Measurements from ENCODE around the gene KRT40.
"Not testable (repeated sequence)": the region's sequence is repeated elsewhere in the genome, so short reads cannot be mapped to it uniquely, and the experiment has no call there.

KRT40 gene

DNA sequence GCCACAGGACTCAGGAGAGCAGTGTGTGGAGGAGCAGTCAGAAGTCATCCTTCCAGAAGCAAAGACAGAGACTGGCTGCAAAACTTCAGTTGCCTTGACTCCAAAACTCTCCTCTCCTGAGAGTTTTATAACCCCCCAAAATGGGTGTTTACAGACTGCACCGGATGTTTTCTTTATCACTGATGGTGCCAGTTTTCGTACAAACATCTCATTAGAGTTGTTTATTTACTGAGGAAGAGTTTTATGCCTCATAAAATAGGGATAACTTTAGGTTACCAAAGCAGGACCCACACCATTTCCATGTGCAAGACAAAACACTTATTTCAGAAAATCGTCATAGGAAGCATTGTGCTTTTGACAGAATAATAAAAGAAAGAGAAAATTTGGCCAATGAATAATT is at the start of gene KRT40:
TSS of gene KRT40 (minus strand) at position 101 of the 400 bp plus-strand sequence. CDS start at position 48, 53 bp downstream.
- DNase-seq, result no peak

- no peak for DNase-seq
Measured at GRCh38 chr17:41029633-41030245, 45.6 kb upstream of the KRT40 start, which contains the start of gene KRTAP1-4. TSS of gene KRTAP1-4 (minus strand) at chr17:41030195. CDS start at chr17:41030078, 117 bp downstream.

DNA sequence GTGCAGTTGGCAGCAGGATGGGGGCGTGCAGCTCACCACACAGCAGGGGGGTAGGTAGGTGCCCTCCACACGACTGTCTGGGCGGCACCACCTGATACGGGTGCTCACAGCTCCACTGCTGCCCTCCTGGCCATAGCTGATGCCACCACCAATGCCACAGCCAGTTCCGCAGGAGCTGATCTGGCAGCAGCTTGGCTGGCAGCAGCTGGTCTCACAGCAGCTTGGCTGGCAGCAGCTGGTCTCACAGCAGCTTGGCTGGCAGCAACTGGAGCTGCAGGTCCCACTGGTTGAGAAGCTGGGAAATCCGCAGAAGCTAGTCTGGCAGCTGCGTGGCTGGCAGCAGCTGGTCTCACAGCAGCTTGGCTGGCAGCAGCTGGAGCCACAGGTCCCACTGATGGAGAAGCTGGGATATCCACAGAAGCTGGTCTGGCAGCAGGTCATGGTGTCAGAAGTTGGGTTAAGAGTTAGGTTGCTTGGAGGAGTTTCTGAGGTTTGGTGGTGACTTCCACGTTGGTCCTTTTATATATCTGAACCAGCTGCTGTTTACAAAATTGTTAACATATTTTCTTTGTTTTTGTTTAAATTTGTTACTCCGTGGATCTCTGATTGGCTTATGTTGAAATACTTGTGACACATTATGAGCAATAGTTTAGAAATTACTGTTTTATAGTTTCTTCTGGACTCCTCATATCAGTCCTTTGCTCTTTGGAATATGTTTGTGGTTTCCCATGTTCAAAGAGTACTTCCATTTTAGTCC is 42.8 kb upstream of the KRT40 start, which contains the start of gene KRTAP1-5:
TSS of gene KRTAP1-5 (minus strand) at position 494 of the 757 bp plus-strand sequence. CDS start at position 441, 53 bp downstream.
- DNase-seq, result no peak

DNA sequence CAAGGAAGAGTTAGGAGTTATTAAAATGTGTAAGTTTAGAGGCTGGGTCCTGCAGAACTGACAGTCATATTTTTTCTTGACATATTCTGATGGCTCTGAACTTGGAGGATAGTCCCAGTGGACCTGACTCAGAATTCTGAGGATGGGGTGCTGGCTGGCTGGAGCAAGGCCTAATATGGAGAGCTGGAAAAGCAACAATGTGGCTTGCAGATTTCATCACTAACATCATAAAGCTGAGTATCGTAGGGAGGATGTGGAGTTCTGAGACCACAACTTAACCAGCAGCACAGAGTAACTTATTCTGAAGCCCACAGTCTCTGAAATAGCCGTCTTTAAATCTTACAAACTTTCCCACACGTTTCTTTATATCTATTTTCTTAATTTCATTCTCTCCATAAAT is 40.6 kb upstream of the KRT40 start:
- DNase-seq, result no peak

DNA sequence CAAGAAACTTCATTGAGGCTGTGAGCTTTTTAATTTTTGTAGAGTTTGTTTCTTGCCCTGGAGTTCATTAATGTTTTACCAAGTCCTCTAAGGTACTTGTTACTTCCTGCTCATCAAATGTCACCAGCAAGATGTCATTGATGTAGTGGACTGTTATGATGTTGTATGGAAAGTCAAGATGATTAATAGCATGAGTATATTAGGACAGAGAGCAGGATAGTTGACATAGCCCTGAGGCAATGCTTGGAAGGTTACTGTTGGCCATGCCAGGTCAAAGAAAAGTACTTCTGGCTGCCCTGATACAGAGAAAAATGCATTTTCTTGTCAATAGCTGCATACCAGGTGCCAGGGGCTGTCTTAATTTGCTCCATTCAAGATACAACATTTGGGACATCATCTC is 36.2 kb upstream of the KRT40 start:
- no peak for DNase-seq

DNA sequence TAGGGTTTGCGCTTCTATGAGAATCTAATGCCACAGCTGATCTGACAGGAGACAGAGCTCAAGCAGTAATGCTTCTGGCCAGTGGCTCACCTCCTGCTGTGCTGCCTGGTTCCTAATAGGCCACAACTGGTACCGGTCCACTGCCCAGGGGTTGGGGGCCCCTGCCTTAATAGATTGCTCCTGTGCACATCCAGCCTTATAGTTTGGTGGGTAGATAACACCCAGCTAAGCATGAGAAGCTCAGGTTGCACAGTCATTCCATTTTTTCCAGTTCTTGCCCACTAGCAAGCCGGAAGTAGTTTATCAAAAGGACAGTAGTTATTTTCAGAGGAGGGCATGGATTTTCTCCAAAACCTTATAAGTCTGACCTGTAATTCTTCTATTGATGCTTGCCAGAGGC is 35.3 kb upstream of the KRT40 start:
- DNase-seq, result no peak

DNA sequence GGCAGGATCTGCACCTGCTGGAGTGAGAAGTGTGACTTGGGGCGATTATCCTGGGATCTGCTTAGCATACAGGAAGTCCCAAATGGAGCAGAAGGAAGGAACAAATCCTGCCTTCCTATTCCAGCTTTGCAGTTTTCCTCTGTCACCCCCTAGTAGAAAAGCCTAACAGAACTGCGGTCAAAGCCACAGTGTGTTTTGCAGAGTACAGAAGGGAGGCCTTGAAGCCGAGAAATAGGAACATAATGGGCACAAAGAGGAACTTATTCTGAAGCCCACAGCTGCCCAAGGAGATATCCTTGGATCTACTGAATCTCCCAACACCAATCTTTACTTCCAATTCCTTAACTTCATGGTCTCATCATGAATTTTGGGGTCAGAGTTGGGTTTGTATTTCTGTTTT is 34.4 kb upstream of the KRT40 start:
- DNase-seq, result no peak

DNA sequence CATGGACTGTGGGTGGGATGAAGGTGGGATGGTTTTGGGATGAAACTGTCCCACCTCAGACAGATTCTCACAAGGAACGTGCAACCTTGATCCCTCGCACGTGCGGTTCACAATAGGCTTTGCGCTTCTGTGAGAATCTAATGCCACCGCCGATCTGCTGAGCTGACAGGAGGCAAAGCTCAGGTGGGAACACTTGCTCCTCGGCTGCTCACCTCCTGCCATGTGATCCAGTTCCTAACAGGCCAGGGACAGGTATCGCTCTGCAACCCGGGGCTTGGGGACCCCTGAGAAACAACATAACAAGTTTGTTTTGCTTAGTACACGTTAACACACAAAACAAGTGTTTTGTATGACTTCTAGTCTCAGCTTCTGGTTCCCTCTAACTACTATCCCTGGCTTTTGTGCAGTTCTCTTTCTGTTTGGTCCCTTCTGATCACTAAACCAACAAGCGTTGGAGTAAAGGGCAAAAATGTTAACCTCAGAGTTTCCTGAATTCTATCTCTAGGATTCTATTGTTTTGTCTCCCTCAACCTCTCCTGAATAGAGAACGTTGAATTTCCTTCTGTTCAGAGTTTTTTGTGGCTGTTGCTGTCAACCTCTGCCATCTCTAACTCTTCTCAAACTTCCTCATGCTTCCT is 32.6 kb upstream of the KRT40 start:
- DNase-seq, result no peak

- no peak for DNase-seq
Measured at GRCh38 chr17:41015454-41015853, 31.3 kb upstream of the KRT40 start.

- DNase-seq, result no peak
Measured at GRCh38 chr17:41013606-41014005, 29.5 kb upstream of the KRT40 start.

GRCh38 chr17:41013181-41013580 is 29.1 kb upstream of the KRT40 start:
- no peak for DNase-seq

DNA sequence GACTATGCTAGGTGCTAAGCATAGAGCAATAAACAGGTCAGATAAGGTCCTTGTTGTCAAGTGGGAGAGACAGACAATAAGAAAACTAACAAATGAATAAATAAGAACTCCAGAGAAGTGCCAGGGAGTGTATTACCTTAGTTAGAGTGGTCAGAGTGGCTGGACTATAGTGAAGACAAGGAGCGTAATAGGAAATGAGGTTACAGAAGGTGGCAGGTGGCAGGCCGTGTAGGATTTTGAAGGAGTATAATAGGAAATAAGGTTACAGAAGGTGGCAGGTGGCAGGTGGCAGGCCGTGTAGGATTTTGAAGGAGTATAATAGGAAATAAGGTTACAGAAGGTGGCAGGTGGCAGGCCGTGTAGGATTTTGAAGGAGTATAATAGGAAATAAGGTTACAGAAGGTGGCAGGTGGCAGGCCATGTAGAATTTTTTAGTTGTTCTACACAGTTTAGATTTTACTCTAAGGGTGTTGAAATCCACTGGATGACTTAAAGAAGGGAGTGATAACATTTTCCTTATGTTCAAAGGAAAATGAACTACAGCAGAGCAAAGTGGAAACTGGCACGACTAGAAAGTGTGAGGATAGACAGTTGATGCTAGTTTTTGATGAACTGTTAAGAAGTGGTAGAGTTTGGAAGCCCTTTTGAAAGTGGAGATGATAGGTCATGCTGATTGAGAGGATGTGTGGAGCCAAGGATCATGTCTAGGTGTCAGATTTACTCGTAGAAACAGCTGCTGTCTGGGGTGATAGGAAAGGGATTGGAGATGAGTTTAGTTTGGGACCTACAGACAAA is 28.4 kb upstream of the KRT40 start:
- DNase-seq, result no peak

DNA sequence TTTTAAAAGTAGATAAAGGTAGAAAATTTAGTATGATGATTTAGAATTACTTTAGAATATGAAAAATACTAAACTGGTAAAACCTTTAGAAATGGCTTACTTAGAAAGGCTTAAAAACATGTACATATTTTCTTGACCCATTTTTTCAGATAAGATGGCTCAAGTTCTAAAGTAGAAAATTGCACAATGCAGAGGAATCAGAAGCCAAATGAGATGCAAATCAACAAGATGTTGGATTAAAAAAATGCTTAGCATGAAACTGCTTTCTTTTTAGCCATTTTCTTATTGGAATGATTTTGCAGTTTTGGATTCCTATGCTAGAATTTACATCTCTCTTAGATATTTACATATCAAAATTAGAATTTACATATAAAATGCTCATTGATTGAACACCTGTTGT is 26.3 kb upstream of the KRT40 start:
- DNase-seq, result no peak

GRCh38 chr17:41009936-41010335 is 25.8 kb upstream of the KRT40 start:
- DNase-seq, result no peak

DNA sequence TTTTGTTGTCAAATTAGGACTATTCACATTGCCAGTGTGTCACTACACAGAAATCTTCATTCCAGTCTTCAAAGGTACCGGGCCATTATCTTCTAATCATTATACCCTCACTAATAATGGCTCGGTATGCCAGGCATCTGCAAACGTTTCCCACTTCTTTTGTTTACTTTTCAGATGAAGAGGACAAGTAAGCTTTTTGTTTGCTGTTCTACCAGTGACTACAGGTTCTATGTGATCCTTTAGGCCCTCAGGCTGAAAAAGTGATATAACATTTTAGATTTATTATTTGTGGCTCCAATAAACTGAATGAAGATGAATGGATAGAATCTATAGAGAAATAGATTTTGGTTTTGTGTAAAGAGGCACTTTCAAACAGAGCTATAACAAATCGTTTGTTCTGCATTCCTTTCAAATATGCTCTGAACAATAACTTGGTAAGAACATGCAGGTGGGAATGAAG is 25.2 kb upstream of the KRT40 start:
- DNase-seq, result no peak

DNA sequence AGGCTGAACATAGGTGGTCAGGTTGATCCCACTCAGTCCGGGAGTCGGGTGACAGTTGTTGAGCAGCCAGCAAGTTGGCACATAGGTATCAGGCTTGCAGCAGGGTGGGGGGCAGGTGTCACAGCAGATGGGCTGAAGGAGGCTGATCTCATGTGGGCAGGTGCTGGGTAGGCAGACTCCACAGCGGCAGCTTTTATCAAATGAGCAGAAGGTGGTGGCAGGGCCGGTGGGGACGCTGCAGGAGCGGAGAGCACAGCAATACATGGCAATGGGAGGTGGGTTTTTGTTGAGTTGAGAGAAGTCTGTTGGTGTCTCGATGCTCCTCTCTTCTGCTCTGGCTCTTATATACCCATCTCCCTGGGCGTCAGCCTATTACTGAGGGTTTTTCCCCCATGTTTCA is 24.7 kb upstream of the KRT40 start, which contains the start of gene KRTAP3-1:
TSS of gene KRTAP3-1 (minus strand) at position 318 of the 400 bp plus-strand sequence. CDS start at position 264, 54 bp downstream.
- DNase-seq, result no peak

GRCh38 chr17:41004397-41004796 is 20.3 kb upstream of the KRT40 start:
- DNase-seq, result no peak

DNA sequence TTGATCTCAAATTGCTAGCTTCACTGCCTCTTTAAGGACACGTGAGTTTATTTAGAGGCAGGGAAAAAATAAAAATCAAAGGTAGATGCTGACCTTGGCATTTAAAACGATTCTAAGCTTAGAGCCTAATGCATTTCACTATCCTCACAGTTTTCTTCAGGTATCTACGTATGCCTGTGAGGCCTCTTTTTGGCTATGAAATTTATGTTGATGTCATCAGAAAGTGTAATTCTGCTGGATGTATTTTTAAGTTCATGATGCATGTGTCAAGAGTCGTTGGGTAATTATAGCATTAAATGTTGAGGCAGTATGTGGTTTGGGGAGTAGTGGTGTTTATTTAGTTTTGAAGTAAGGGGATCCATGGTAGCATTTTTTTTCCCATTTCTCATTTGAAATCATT is 19.8 kb upstream of the KRT40 start:
- DNase-seq, result no peak

DNA sequence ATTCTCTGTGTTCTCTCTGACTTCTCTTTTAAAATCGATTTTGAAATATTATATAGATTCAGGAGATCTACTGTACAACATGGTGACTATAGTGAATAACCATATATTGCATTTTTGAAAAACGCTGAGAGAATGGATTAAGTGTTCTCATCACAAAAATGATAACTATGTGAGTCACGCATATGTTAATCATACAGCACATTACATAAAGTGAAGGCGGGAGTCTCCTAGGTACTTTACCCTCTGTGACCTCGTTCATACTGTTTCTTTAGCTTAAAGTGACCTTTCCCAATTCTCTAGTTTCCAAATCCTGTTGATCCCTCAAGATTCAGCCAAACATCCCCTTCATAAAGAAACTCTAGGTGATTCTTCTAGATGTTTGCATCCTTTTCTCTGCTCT is 18.7 kb upstream of the KRT40 start:
- no peak for DNase-seq

DNA sequence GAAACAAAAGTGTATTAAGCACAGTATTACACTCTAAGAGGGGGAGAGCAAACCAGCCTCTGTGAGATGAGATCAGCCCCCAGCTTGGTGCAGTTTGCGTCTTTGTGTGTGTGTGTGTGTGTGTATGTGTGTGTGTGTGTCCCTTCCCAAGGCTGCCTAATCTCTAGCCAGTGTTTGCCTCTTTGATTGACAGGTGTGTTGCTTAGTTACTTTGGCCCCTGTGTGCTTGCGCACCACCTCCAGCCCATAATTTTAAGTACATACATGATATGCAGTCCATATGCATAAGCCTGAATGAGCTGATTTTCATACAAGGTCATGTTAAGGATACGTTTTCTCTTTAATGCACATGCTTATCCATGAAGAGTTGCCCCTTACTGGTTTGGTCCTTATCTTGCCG is 17.7 kb upstream of the KRT40 start:
- no peak for DNase-seq

DNA sequence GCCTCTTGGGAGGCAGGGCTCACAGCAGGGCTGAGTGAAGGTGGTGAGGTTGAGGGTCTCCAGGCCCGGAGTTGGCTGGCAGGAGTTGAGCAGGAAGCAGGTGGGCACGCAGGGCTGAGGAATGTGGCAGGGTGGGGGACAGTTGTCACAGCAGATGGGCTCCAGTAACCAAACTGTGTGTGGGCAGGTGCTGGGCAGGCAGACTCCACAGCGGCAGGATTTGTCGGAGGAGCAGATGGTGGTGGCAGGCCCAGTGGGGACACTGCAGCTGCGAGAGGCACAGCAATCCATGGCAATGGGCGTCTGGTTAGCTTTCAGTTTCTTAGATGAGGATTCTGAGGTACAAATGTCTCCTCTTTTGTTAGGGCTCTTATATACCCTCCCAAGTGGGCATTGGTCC is 15.4 kb upstream of the KRT40 start, which contains the start of gene KRTAP3-2:
TSS of gene KRTAP3-2 (minus strand) at position 344 of the 400 bp plus-strand sequence. CDS start at position 291, 53 bp downstream.
- not testable (repeated sequence) for DNase-seq

Data from nucleus accumbens (tissue), 56 donors.